ENCODE measurements around the gene DNAH10. TPM values are rescaled to one million over a fixed set of nuclear protein-coding genes. Genes with fewer than 3 reads are reported as not detected.

The DNAH10 gene
- total and polyA plus RNA-seq, 10 of the 15 experiments (the other 5 are each of a cell fraction or from before 2014, with no cell fraction given), result 0.01 to 0.32 (median 0.06) TPM

Small RNA genes within 50 kb of the gene (small RNA-seq; reads per million reads assigned to genes)
- not detected for gene AC068790.4
- gene AC068790.6, result not detected

Other genes with a start within 250 kb of the DNAH10 start
Only the 7 nearest of the 9 such genes appear.
- gene TMED2, start 177.7 kb upstream of the DNAH10 start, total RNA-seq (2014; rRNA removed), result 139 and 159 TPM in 2 replicates
- gene TMED2, start 177.7 kb upstream of the DNAH10 start, total RNA-seq (2014; rRNA removed; fragmentation: Illumina TruSeq; extraction: Trizol), result 148 and 158 TPM in 2 replicates
- gene TMED2, start 177.7 kb upstream of the DNAH10 start, total RNA-seq (2021), result 164 and 170 TPM in 2 replicates
- gene TMED2, start 177.7 kb upstream of the DNAH10 start, polyA plus RNA-seq (2011; rRNA removed), result 111 and 160 TPM in 2 replicates
- 146 and 175 TPM in 2 replicates for gene TMED2, start 177.7 kb upstream of the DNAH10 start, polyA plus RNA-seq (2014; fragmentation: Illumina TruSeq; extraction: Trizol)
- 100 to 1,000 TPM in 1 of 2 experiments, 10 to 100 TPM in 1; 60.1 to 133 TPM for gene TMED2, start 177.7 kb upstream of the DNAH10 start, polyA plus RNA-seq (2014; fragmentation: Nextera tagmentation; extraction: Ambion mirVana)
- gene TMED2, start 177.7 kb upstream of the DNAH10 start, polyA plus RNA-seq (2014; rRNA removed), result 102 and 109 TPM in 2 replicates
- 100 to 1,000 TPM; 347 to 371 TPM for gene TMED2, start 177.7 kb upstream of the DNAH10 start, polyA plus RNA-seq (2016; fragmentation: Nextera tagmentation; extraction: Ambion mirVana)
- gene DDX55, start 160.2 kb upstream of the DNAH10 start, total RNA-seq (2014; rRNA removed), result 31.6 and 40.1 TPM in 2 replicates
- 33.5 and 34.5 TPM in 2 replicates for gene DDX55, start 160.2 kb upstream of the DNAH10 start, total RNA-seq (2014; rRNA removed; fragmentation: Illumina TruSeq; extraction: Trizol)
- 26.8 and 30.2 TPM in 2 replicates for gene DDX55, start 160.2 kb upstream of the DNAH10 start, total RNA-seq (2021)
- gene DDX55, start 160.2 kb upstream of the DNAH10 start, polyA plus RNA-seq (2011; rRNA removed), result 32.3 and 37.1 TPM in 2 replicates
- 38.5 and 42.8 TPM in 2 replicates for gene DDX55, start 160.2 kb upstream of the DNAH10 start, polyA plus RNA-seq (2014; fragmentation: Illumina TruSeq; extraction: Trizol)
- 1 to 10 TPM; 4.5 to 8.9 TPM for gene DDX55, start 160.2 kb upstream of the DNAH10 start, polyA plus RNA-seq (2014; fragmentation: Nextera tagmentation; extraction: Ambion mirVana)
- 34.2 and 37.6 TPM in 2 replicates for gene DDX55, start 160.2 kb upstream of the DNAH10 start, polyA plus RNA-seq (2014; rRNA removed)
- gene DDX55, start 160.2 kb upstream of the DNAH10 start, polyA plus RNA-seq (2016; fragmentation: Nextera tagmentation; extraction: Ambion mirVana), result 10 to 100 TPM; 41.5 to 42.4 TPM
- gene EIF2B1, start 128.6 kb upstream of the DNAH10 start, total RNA-seq (2014; rRNA removed), result 46.8 and 50.7 TPM in 2 replicates
- gene EIF2B1, start 128.6 kb upstream of the DNAH10 start, total RNA-seq (2014; rRNA removed; fragmentation: Illumina TruSeq; extraction: Trizol), result 39.5 and 40.9 TPM in 2 replicates
- gene EIF2B1, start 128.6 kb upstream of the DNAH10 start, total RNA-seq (2021), result 60.8 and 63.8 TPM in 2 replicates
- 44.6 and 47.9 TPM in 2 replicates for gene EIF2B1, start 128.6 kb upstream of the DNAH10 start, polyA plus RNA-seq (2011; rRNA removed)
- gene EIF2B1, start 128.6 kb upstream of the DNAH10 start, polyA plus RNA-seq (2014; fragmentation: Illumina TruSeq; extraction: Trizol), result 65.7 and 75.4 TPM in 2 replicates
- gene EIF2B1, start 128.6 kb upstream of the DNAH10 start, polyA plus RNA-seq (2014; fragmentation: Nextera tagmentation; extraction: Ambion mirVana), result 10 to 100 TPM; 17.6 to 25.9 TPM
- 49.9 and 50.3 TPM in 2 replicates for gene EIF2B1, start 128.6 kb upstream of the DNAH10 start, polyA plus RNA-seq (2014; rRNA removed)
- 100 to 1,000 TPM; 111 to 131 TPM for gene EIF2B1, start 128.6 kb upstream of the DNAH10 start, polyA plus RNA-seq (2016; fragmentation: Nextera tagmentation; extraction: Ambion mirVana)
- gene GTF2H3, start 128.5 kb upstream of the DNAH10 start, total RNA-seq (2014; rRNA removed), result 31.5 and 49.0 TPM in 2 replicates
- gene GTF2H3, start 128.5 kb upstream of the DNAH10 start, total RNA-seq (2014; rRNA removed; fragmentation: Illumina TruSeq; extraction: Trizol), result 42.0 and 42.2 TPM in 2 replicates
- 38.9 and 40.0 TPM in 2 replicates for gene GTF2H3, start 128.5 kb upstream of the DNAH10 start, total RNA-seq (2021)
- gene GTF2H3, start 128.5 kb upstream of the DNAH10 start, polyA plus RNA-seq (2011; rRNA removed), result 52.2 and 67.2 TPM in 2 replicates
- gene GTF2H3, start 128.5 kb upstream of the DNAH10 start, polyA plus RNA-seq (2014; fragmentation: Illumina TruSeq; extraction: Trizol), result 62.9 and 78.8 TPM in 2 replicates
- gene GTF2H3, start 128.5 kb upstream of the DNAH10 start, polyA plus RNA-seq (2014; fragmentation: Nextera tagmentation; extraction: Ambion mirVana), result 10 to 100 TPM; 20.6 to 31.1 TPM
- 25.2 and 25.8 TPM in 2 replicates for gene GTF2H3, start 128.5 kb upstream of the DNAH10 start, polyA plus RNA-seq (2014; rRNA removed)
- gene GTF2H3, start 128.5 kb upstream of the DNAH10 start, polyA plus RNA-seq (2016; fragmentation: Nextera tagmentation; extraction: Ambion mirVana), result 10 to 100 TPM; 33.9 to 35.6 TPM
- 4.2 and 4.7 TPM in 2 replicates for gene TCTN2, start 91.2 kb upstream of the DNAH10 start, total RNA-seq (2014; rRNA removed)
- gene TCTN2, start 91.2 kb upstream of the DNAH10 start, total RNA-seq (2014; rRNA removed; fragmentation: Illumina TruSeq; extraction: Trizol), result 3.1 and 3.2 TPM in 2 replicates
- gene TCTN2, start 91.2 kb upstream of the DNAH10 start, total RNA-seq (2021), result 3.6 and 5.5 TPM in 2 replicates
- 3.3 and 3.9 TPM in 2 replicates for gene TCTN2, start 91.2 kb upstream of the DNAH10 start, polyA plus RNA-seq (2011; rRNA removed)
- gene TCTN2, start 91.2 kb upstream of the DNAH10 start, polyA plus RNA-seq (2014; fragmentation: Illumina TruSeq; extraction: Trizol), result 3.8 and 4.8 TPM in 2 replicates
- gene TCTN2, start 91.2 kb upstream of the DNAH10 start, polyA plus RNA-seq (2014; fragmentation: Nextera tagmentation; extraction: Ambion mirVana), result under 1 TPM; 0.55 to 0.76 TPM
- gene TCTN2, start 91.2 kb upstream of the DNAH10 start, polyA plus RNA-seq (2014; rRNA removed), result 2.8 and 3.4 TPM in 2 replicates
- 1 to 10 TPM; 2.5 to 2.6 TPM for gene TCTN2, start 91.2 kb upstream of the DNAH10 start, polyA plus RNA-seq (2016; fragmentation: Nextera tagmentation; extraction: Ambion mirVana)
- 51.1 and 53.8 TPM in 2 replicates for gene ATP6V0A2, start 49.9 kb upstream of the DNAH10 start, total RNA-seq (2014; rRNA removed)
- 28.3 and 28.9 TPM in 2 replicates for gene ATP6V0A2, start 49.9 kb upstream of the DNAH10 start, total RNA-seq (2014; rRNA removed; fragmentation: Illumina TruSeq; extraction: Trizol)
- 50.3 and 52.3 TPM in 2 replicates for gene ATP6V0A2, start 49.9 kb upstream of the DNAH10 start, total RNA-seq (2021)
- 47.9 and 49.6 TPM in 2 replicates for gene ATP6V0A2, start 49.9 kb upstream of the DNAH10 start, polyA plus RNA-seq (2011; rRNA removed)
- gene ATP6V0A2, start 49.9 kb upstream of the DNAH10 start, polyA plus RNA-seq (2014; fragmentation: Illumina TruSeq; extraction: Trizol), result 32.3 and 41.0 TPM in 2 replicates
- gene ATP6V0A2, start 49.9 kb upstream of the DNAH10 start, polyA plus RNA-seq (2014; fragmentation: Nextera tagmentation; extraction: Ambion mirVana), result 10 to 100 TPM in 1 of 2 experiments, 1 to 10 TPM in 1; 9.2 to 17.7 TPM
- gene ATP6V0A2, start 49.9 kb upstream of the DNAH10 start, polyA plus RNA-seq (2014; rRNA removed), result 35.0 and 41.4 TPM in 2 replicates
- 10 to 100 TPM; 36.7 to 39.9 TPM for gene ATP6V0A2, start 49.9 kb upstream of the DNAH10 start, polyA plus RNA-seq (2016; fragmentation: Nextera tagmentation; extraction: Ambion mirVana)
- 2.9 and 4.8 TPM in 2 replicates for gene CCDC92, start 210.5 kb downstream of the DNAH10 start, total RNA-seq (2014; rRNA removed)
- gene CCDC92, start 210.5 kb downstream of the DNAH10 start, total RNA-seq (2014; rRNA removed; fragmentation: Illumina TruSeq; extraction: Trizol), result 3.5 and 3.7 TPM in 2 replicates
- 11.8 and 12.8 TPM in 2 replicates for gene CCDC92, start 210.5 kb downstream of the DNAH10 start, total RNA-seq (2021)
- 0.61 and 0.96 TPM in 2 replicates for gene CCDC92, start 210.5 kb downstream of the DNAH10 start, polyA plus RNA-seq (2011; rRNA removed)
- 2.6 and 7.1 TPM in 2 replicates for gene CCDC92, start 210.5 kb downstream of the DNAH10 start, polyA plus RNA-seq (2014; fragmentation: Illumina TruSeq; extraction: Trizol)
- gene CCDC92, start 210.5 kb downstream of the DNAH10 start, polyA plus RNA-seq (2014; fragmentation: Nextera tagmentation; extraction: Ambion mirVana), result under 1 TPM; 0.53 to 0.82 TPM
- gene CCDC92, start 210.5 kb downstream of the DNAH10 start, polyA plus RNA-seq (2014; rRNA removed), result 9.5 and 10.6 TPM in 2 replicates
- gene CCDC92, start 210.5 kb downstream of the DNAH10 start, polyA plus RNA-seq (2016; fragmentation: Nextera tagmentation; extraction: Ambion mirVana), result 1 to 10 TPM; 2.2 to 6.6 TPM